ENCODE measurements around the gene DCK.

The DCK gene

GRCh38 chr4:71065991-71066510 is 72.6 kb downstream of the DCK start:
- DNase-seq, result no peak

GRCh38 chr4:71066737-71067716 is 73.6 kb downstream of the DCK start:
- no peak for DNase-seq

GRCh38 chr4:71069063-71069462 is 75.6 kb downstream of the DCK start:
- no peak for DNase-seq

GRCh38 chr4:71070015-71070414 is 76.6 kb downstream of the DCK start:
- no peak for DNase-seq

- DNase-seq, result no peak
These were observed 81.2 kb downstream of the DCK start for GRCh38 chr4:71074452-71075299.

All from NCI-H526 treated with DMSO at 0.1 percent for 48 hours (cell line).